C4-2B (cell line): Measurements from ENCODE around the gene LGSN.
"Not testable (repeated sequence)": the region's sequence is repeated elsewhere in the genome, so short reads cannot be mapped to it uniquely, and the experiment has no call there.

Experiments
- H3K27ac ChIP-seq: fragments of 450-650 bp; 2 replicates; pipeline ENCODE4 v1.5.1; 2017
- CTCF ChIP-seq: fragments of 450-650 bp; conservative IDR thresholded peaks from 2 replicates; pipeline ENCODE4 v1.5.1; 2017; ENCODE audit warnings: mild to moderate bottlenecking
- ZFX ChIP-seq: fragments of 450-650 bp; IDR thresholded peaks from 2 replicates; pipeline ENCODE4 v1.6.1; 2017

LGSN gene

GRCh38 chr6:63319939-63320338 is at the start of gene LGSN:
Gene LGSN, minus strand, starts transcription at chr6:63319983. Its CDS starts 40 bp downstream, at chr6:63319943.
- no peak within 1 kb of the TSS for H3K27ac ChIP-seq
- no peak for TF ChIP-seq CTCF
- TF ChIP-seq ZFX, result no peak

- H3K27ac ChIP-seq, result no peak overlapping the region
- TF ChIP-seq CTCF (no peak), ZFX (no peak)
Measured at GRCh38 chr6:63368347-63368746, 48.6 kb upstream of the LGSN start.

- H3K27ac ChIP-seq, result not testable (repeated sequence)
Measured at GRCh38 chr6:63362500-63363120, 42.8 kb upstream of the LGSN start.

GRCh38 chr6:63357384-63357783 is 37.6 kb upstream of the LGSN start:
- not testable (repeated sequence) for H3K27ac ChIP-seq

- H3K27ac ChIP-seq, result no peak overlapping the region
- TF ChIP-seq ZFX (no peak), CTCF (no peak)
Measured at GRCh38 chr6:63355632-63356031, 35.8 kb upstream of the LGSN start.

GRCh38 chr6:63353286-63353630 is 33.5 kb upstream of the LGSN start:
- TF ChIP-seq CTCF, result peak; percentile 22
- TF ChIP-seq ZFX, result no peak
- H3K27ac ChIP-seq, result no peak overlapping the region

GRCh38 chr6:63352544-63353285 is 32.9 kb upstream of the LGSN start:
- no peak overlapping the region for H3K27ac ChIP-seq
- no peak for TF ChIP-seq ZFX
- peak; percentile 48 for TF ChIP-seq CTCF

GRCh38 chr6:63352069-63352543 is 32.3 kb upstream of the LGSN start:
- H3K27ac ChIP-seq, result no peak overlapping the region
- TF ChIP-seq ZFX (no peak), CTCF (peak; percentile 51)
